GM23338 (cell line): ENCODE measurements around the gene P2RY6. TPM values are rescaled to one million over a fixed set of nuclear protein-coding genes. Genes with fewer than 3 reads are reported as not detected.

Experiments used
- ATAC-seq: fragments of 200-7000 bp; cut with Tn5 transposase; 3 replicates; pipeline ENCODE4 v1.9.1; 2020
- DNase-seq: peaks from one replicate; pipeline ENCODE4 v3.0.0-alpha.2; 2015; ENCODE audit warnings: low spot score
- H2AFZ ChIP-seq: fragments of 200-600 bp; sonication (generic); 2 replicates; pipeline ENCODE4 v1.8.0; 2016; ENCODE audit warnings: antibody characterized with exemption, mild to moderate bottlenecking, moderate library complexity
- H3F3A ChIP-seq: fragments of 200-600 bp; sonication (generic); replicated peaks from 2 replicates; pipeline ENCODE4 v1.8.0; 2017; ENCODE audit warnings: antibody characterized with exemption, mixed run types, low read depth
- H3K27ac ChIP-seq: fragments of 200-600 bp; sonication (generic); 2 replicates; pipeline ENCODE4 v1.6.1; 2016; ENCODE audit warnings: low read depth
- H3K27me3 ChIP-seq: fragments of 200-600 bp; sonication (generic); 2 replicates; pipeline ENCODE4 v1.8.0; 2016; ENCODE audit warnings: mild to moderate bottlenecking, mixed run types, moderate library complexity; ENCODE audit not compliant: insufficient read depth
- H3K36me3 ChIP-seq: fragments of 200-600 bp; sonication (generic); 2 replicates; pipeline ENCODE4 v1.8.0; 2016; ENCODE audit warnings: mild to moderate bottlenecking; ENCODE audit not compliant: insufficient read depth
- H3K4me1 ChIP-seq: fragments of 200-600 bp; sonication (generic); 2 replicates; pipeline ENCODE4 v1.8.0; 2016; ENCODE audit warnings: mild to moderate bottlenecking, moderate library complexity; ENCODE audit not compliant: insufficient read depth
- H3K4me2 ChIP-seq: fragments of 200-600 bp; sonication (generic); 2 replicates; pipeline ENCODE4 v1.7.1; 2017; ENCODE audit warnings: mixed run types
- H3K4me3 ChIP-seq: fragments of 200-600 bp; sonication (generic); 2 replicates; pipeline ENCODE4 v1.6.1; 2016; ENCODE audit warnings: mixed run types
- H3K79me2 ChIP-seq: fragments of 200-600 bp; sonication (generic); replicated peaks from 2 replicates; pipeline ENCODE4 v1.8.0; 2017; ENCODE audit warnings: mild to moderate bottlenecking; ENCODE audit not compliant: insufficient read depth
- H3K9me2 ChIP-seq: fragments of 200-600 bp; sonication (generic); 2 replicates; pipeline ENCODE4 v1.8.0; 2017; ENCODE audit not compliant: insufficient read depth
- H4K20me1 ChIP-seq: fragments of 200-600 bp; sonication (generic); replicated peaks from 2 replicates; pipeline ENCODE4 v1.8.0; 2017; ENCODE audit warnings: mild to moderate bottlenecking; ENCODE audit not compliant: insufficient read depth
- H3K27ac Mint-ChIP-seq: 2 replicates; pipeline ENCODE4 v1.8.0; 2020; ENCODE audit warnings: inconsistent platforms, mild to moderate bottlenecking, moderate library complexity, mixed read lengths
- H3K27me3 Mint-ChIP-seq: 3 replicates; pipeline ENCODE4 v1.8.0; 2022; ENCODE audit warnings: low read depth, mild to moderate bottlenecking, moderate library complexity, mixed read lengths, inconsistent platforms; ENCODE audit not compliant: insufficient read depth, poor library complexity
- H3K36me3 Mint-ChIP-seq: 3 replicates; pipeline ENCODE4 v1.8.0; 2021; ENCODE audit warnings: low read depth, mild to moderate bottlenecking, inconsistent platforms, moderate library complexity, mixed read lengths
- H3K4me1 Mint-ChIP-seq: 3 replicates; pipeline ENCODE4 v1.8.0; 2020; ENCODE audit warnings: mild to moderate bottlenecking, inconsistent platforms, mixed read lengths
- H3K4me3 Mint-ChIP-seq: 3 replicates; pipeline ENCODE4 v1.8.0; 2021; ENCODE audit warnings: moderate library complexity, mild to moderate bottlenecking, inconsistent platforms, mixed read lengths
- H3K9me3 Mint-ChIP-seq: 3 replicates; pipeline ENCODE4 v1.8.0; 2020; ENCODE audit warnings: moderate library complexity, mild to moderate bottlenecking, inconsistent platforms, mixed read lengths
- EZH2 ChIP-seq: fragments of 200-600 bp; sonication (generic); IDR thresholded peaks from one replicate; pipeline ENCODE4 v1.8.0; 2017; ENCODE audit warnings: antibody characterized with exemption, mild to moderate bottlenecking, low read depth; ENCODE audit not compliant: unreplicated experiment
- EZH2phosphoT487 ChIP-seq: fragments of 200-600 bp; sonication (generic); IDR thresholded peaks from one replicate; pipeline ENCODE4 v1.8.1; 2018; ENCODE audit warnings: antibody characterized with exemption; ENCODE audit not compliant: unreplicated experiment
- JUNB ChIP-seq: IDR thresholded peaks from one replicate; pipeline ENCODE4 v1.6.1; 2016; ENCODE audit warnings: antibody characterized with exemption; ENCODE audit not compliant: unreplicated experiment
- NANOG ChIP-seq: IDR thresholded peaks from 2 replicates; pipeline ENCODE4 v1.6.1; 2016; ENCODE audit warnings: antibody characterized with exemption, borderline replicate concordance
- POLR2AphosphoS5 ChIP-seq: IDR thresholded peaks from 2 replicates; pipeline ENCODE4 v1.6.1; 2016; ENCODE audit warnings: antibody characterized with exemption, low read depth
- ZNF114 ChIP-seq: fragments of 250-450 bp; sonication (Bioruptor Pico); IDR thresholded peaks from 2 replicates; pipeline ENCODE4 v1.5.0; 2020; ENCODE audit warnings: mild to moderate bottlenecking, moderate library complexity
- polyA plus RNA-seq: library from polyadenylated mRNA; unstranded; fragments of >200 nt; fragmentation: Nextera tagmentation; extraction: Ambion mirVana; gene quantifications from 2 replicates; pipeline ENCODE4 v1.2.1, GENCODE V29; 2016
- total RNA-seq: library from RNA; depleted of rRNA; stranded (reverse); fragments of >200 nt; shearing (Covaris generic); gene quantifications from 2 replicates; pipeline ENCODE4 v1.2.3, GENCODE V29; 2014
- TF ChIP-seq, protein P1 (sequence below), 2 experiments: fragments of 200-600 bp in 1 of 2; sonication (generic) in 1 of 2; conservative IDR thresholded peaks; 2 replicates each; pipeline versions ENCODE4 v1.5.1 to v1.6.1; 2016 to 2017; ENCODE audit warnings: antibody characterized with exemption in 2 of 2, low read depth in 2 of 2, mild to moderate bottlenecking in 2 of 2, moderate library complexity in 1 of 2

The P2RY6 gene
- total and polyA plus RNA-seq, 2 experiments from 2014 or later: not detected

- H3K36me3 Mint-ChIP-seq: no peaks in the 10 kb centered on the region
- ATAC-seq (no peak), DNase-seq (no peak)
- H3K9me3 Mint-ChIP-seq: no peaks in the 10 kb centered on the region; the same call in 1 of the 3 replicates
- peaks cover 36% of the 10 kb centered on the region for H3K27me3 Mint-ChIP-seq
- H3K4me3 ChIP-seq: no peak overlapping the region
- H4K20me1 ChIP-seq: 0 out of 2 replicates have a peak, but pooled peaks cover 4% of the 10 kb centered on the region
- H2AFZ ChIP-seq: no peak overlapping the region
- no peak overlapping the region for H3K27ac Mint-ChIP-seq
- no peaks in the 10 kb centered on the region; the same call in 1 of the 2 replicates for H3K4me1 ChIP-seq
- TF ChIP-seq NANOG (no peak), ZNF114 (CRISPR knock-in tag) (no peak), EZH2phosphoT487 (no peak), EZH2 (no peak)
- TF ChIP-seq, protein P1, sequence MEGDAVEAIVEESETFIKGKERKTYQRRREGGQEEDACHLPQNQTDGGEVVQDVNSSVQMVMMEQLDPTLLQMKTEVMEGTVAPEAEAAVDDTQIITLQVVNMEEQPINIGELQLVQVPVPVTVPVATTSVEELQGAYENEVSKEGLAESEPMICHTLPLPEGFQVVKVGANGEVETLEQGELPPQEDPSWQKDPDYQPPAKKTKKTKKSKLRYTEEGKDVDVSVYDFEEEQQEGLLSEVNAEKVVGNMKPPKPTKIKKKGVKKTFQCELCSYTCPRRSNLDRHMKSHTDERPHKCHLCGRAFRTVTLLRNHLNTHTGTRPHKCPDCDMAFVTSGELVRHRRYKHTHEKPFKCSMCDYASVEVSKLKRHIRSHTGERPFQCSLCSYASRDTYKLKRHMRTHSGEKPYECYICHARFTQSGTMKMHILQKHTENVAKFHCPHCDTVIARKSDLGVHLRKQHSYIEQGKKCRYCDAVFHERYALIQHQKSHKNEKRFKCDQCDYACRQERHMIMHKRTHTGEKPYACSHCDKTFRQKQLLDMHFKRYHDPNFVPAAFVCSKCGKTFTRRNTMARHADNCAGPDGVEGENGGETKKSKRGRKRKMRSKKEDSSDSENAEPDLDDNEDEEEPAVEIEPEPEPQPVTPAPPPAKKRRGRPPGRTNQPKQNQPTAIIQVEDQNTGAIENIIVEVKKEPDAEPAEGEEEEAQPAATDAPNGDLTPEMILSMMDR (conservative IDR thresholded peaks at IDR 0.05; ENCODE audit: low read depth in 2 of 2): no peak
- no peak overlapping the region for H3K4me3 Mint-ChIP-seq
- no peak overlapping the region for H3K27ac ChIP-seq
- H3K79me2 ChIP-seq: no peaks in the 10 kb centered on the region
- no peak overlapping the region for H3K4me2 ChIP-seq
- H3F3A ChIP-seq: 0 out of 2 replicates have a peak, but pooled peaks cover 2% of the 10 kb centered on the region
- peaks cover 14% of the 10 kb centered on the region for H3K4me1 Mint-ChIP-seq
- no peaks in the 10 kb centered on the region for H3K36me3 ChIP-seq
- H3K9me2 ChIP-seq: no peaks in the 10 kb centered on the region
- peaks cover 5% of the 10 kb centered on the region; the same call in 1 of the 2 replicates for H3K27me3 ChIP-seq
Measured at GRCh38 chr11:73290536-73290935, 18.4 kb downstream of the P2RY6 start.

DNA sequence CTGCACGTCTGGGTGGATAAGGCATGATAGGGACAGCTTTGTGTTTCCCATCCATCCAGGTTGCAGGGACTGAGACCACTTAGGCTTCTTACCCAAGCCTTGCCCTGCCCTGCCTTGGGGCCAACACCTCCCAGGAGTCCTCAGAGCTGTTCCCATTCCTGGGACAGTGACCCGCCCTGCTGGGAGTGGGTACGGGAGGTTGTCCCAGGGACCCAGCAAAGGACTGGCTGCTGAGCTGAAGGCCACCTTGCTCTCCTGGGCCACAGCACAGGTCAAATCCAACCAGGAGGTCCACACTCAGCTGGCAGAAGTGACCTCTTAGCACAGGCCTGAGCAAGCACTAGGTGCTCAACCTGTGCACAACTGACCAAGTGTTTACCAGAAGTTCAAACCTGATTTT, 19.1 kb downstream of the P2RY6 start:
- H3K4me1 ChIP-seq: no peaks in the 10 kb centered on the region; the same call in 1 of the 2 replicates
- Mint-ChIP-seq H3K4me3 (no peak overlapping the region), H3K27me3 (peaks cover 36% of the 10 kb centered on the region), H3K9me3 (no peaks in the 10 kb centered on the region; the same call in 2 of the 3 replicates), H3K27ac (no peak overlapping the region), H3K4me1 (peaks cover 14% of the 10 kb centered on the region), H3K36me3 (no peaks in the 10 kb centered on the region)
- no peak for ATAC-seq
- no peaks in the 10 kb centered on the region for H3K9me2 ChIP-seq
- H3F3A ChIP-seq: 0 out of 2 replicates have a peak, but pooled peaks cover 2% of the 10 kb centered on the region
- H3K27ac ChIP-seq: no peak overlapping the region
- H3K27me3 ChIP-seq: peaks cover 5% of the 10 kb centered on the region; the same call in 1 of the 2 replicates
- no peak for TF ChIP-seq EZH2phosphoT487
- TF ChIP-seq POLR2AphosphoS5: no peak
- TF ChIP-seq EZH2: no peak
- no peak for TF ChIP-seq ZNF114 (CRISPR knock-in tag)
- no peak for TF ChIP-seq JUNB
- no peak overlapping the region for H3K4me3 ChIP-seq
- no peak for DNase-seq
- H3K79me2 ChIP-seq: no peaks in the 10 kb centered on the region
- no peaks in the 10 kb centered on the region for H3K36me3 ChIP-seq
- 0 out of 2 replicates have a peak, but pooled peaks cover 4% of the 10 kb centered on the region for H4K20me1 ChIP-seq
- H3K4me2 ChIP-seq: no peak overlapping the region
- H2AFZ ChIP-seq: no peak overlapping the region
